Stomach (tissue), 4 donors: ENCODE results near the gene MOB2.

Experiments
- EP300 ChIP-seq: sonication (generic); formaldehyde crosslinking; IDR thresholded peaks from one replicate; pipeline ENCODE4 v1.6.1; 2017; ENCODE audit warnings: antibody characterized with exemption
- POLR2AphosphoS5 ChIP-seq, 3 donors: sonication (generic); formaldehyde crosslinking; IDR thresholded peaks; one replicate each; pipeline ENCODE4 v1.6.1; 2016; ENCODE audit warnings: antibody characterized with exemption in 3 of 3
- TF ChIP-seq, protein P1 (sequence below), 7 experiments: fragments of 450-650 bp in 4 of 7; fragments of 200-600 bp in 3 of 7; sonication (generic) in 3 of 7; IDR thresholded peaks; one replicate each; pipeline ENCODE4 v1.5.1; 2016 to 2019; ENCODE audit warnings: antibody characterized with exemption in 7 of 7, control low read depth in 2 of 7, mild to moderate bottlenecking in 1 of 7

DNA sequence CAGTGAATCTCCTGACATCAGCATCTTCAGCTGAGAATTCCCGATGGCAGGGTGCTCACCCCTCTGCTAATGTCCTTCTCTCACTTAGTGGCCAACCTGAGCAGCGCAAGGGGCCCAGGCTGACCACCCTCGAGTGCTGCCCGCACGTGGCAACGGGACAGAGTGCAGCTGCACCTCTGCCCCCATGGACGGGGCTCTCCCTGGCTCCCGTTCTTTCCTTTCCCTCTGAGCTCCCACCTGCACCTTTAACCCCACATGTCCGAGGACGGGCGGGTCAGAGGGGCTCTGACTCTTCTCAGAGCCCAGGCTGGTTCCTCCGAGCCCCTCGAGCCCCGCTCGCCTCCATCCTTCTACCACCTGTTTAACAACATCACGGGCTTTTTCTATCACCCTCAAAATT is 19.8 kb downstream of the MOB2 start:
- TF ChIP-seq EP300 (no peak), POLR2AphosphoS5 (IDR thresholded peaks at IDR 0.05) (no peak)
- TF ChIP-seq, protein P1, sequence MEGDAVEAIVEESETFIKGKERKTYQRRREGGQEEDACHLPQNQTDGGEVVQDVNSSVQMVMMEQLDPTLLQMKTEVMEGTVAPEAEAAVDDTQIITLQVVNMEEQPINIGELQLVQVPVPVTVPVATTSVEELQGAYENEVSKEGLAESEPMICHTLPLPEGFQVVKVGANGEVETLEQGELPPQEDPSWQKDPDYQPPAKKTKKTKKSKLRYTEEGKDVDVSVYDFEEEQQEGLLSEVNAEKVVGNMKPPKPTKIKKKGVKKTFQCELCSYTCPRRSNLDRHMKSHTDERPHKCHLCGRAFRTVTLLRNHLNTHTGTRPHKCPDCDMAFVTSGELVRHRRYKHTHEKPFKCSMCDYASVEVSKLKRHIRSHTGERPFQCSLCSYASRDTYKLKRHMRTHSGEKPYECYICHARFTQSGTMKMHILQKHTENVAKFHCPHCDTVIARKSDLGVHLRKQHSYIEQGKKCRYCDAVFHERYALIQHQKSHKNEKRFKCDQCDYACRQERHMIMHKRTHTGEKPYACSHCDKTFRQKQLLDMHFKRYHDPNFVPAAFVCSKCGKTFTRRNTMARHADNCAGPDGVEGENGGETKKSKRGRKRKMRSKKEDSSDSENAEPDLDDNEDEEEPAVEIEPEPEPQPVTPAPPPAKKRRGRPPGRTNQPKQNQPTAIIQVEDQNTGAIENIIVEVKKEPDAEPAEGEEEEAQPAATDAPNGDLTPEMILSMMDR (IDR thresholded peaks at IDR 0.05) = no peak
